ENCODE data around the gene ACTL7B.
"Not testable (repeated sequence)": the region's sequence is repeated elsewhere in the genome, so short reads cannot be mapped to it uniquely, and the experiment has no call there.

The ACTL7B gene

GRCh38 chr9:108874058-108874788, 18.4 kb upstream of the ACTL7B start:
- no peak for DNase-seq (ENCODE audit: low read depth in 4 of 4, low spot score in 1 of 4)

GRCh38 chr9:108869092-108869725, 13.4 kb upstream of the ACTL7B start:
- no peak for DNase-seq (ENCODE audit: low read depth in 4 of 4, low spot score in 1 of 4)

DNA sequence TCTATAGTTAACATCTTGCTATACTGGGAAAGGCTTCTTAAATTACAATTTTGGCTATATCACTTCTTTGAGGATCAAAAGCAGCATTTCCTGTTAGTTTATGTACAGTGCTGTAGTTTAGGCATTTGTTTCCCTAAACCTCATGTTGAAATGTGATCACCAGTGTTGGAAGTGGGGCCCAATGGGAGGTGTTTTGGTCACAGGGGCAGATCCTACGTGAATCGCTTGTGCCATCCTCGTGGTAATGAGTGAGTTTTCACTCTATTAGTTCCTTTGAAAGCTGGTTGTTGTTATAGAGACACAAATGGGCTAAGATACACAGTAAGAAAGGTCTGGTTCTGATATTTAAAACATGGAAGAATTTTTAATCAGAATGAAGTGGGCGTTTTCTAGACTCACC, 12.0 kb upstream of the ACTL7B start:
- no peak for DNase-seq (ENCODE audit: low read depth in 4 of 4, low spot score in 1 of 4)

DNA sequence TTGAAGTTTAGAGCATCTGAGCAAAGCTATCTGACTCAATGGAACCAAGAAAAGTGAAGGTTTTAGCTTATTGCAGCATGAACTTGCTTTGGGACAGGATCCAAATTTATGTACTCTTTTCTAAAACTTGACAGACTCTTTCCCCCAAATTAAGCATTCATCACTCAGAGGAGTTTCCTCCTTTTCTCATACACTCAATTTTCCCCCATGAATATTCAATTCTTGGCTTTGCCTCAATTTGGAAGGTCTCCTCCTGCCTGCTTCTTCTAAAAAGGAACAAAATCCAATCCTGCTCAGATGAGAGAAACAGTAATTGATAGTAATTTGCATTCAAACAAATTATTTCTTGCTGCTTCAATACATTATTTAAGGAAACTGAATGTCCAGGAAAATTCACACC, 11.3 kb upstream of the ACTL7B start:
- DNase-seq (ENCODE audit: low read depth in 4 of 4, low spot score in 1 of 4) = no peak

DNA sequence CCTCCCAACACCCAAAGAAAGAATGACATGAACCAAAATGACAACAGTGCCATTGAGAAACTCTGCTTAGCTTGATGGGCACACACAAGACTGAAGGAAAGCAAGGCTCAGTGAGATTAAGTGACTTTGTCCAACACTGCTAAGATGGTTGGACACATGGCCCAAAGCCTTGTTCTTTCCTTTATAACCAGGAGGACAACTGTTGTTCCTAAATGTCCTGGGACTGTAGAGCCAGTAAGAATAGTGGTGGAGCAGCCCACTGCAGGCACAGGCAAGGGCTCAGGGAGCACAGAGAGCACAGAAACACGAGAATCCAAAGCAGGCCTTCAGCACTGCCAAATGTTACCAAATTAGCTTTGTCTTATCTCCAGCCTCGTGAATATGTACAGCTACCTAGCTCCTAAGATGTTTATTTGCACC, 10.2 kb upstream of the ACTL7B start:
- no peak for DNase-seq (ENCODE audit: low read depth in 4 of 4, low spot score in 1 of 4)

DNA sequence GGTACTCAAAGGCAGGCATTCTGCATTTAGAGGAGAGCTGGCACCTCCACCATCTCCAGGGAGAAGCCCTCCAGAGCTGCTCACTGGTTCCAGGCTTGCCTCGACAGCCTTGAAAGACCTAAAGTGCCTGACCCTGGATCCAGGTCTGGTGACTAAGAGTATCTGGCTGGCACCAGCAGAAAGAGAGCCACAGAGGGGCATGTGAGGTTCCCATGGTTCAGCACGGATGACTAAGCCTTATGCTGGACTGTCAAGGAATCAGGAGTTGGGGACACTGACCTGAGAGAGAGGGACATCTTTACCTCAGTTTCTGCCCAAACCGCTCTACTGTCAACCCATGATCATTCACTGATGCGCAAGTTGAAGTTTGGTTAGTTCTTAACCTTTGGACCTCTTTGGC, 9.3 kb upstream of the ACTL7B start:
- no peak for DNase-seq (ENCODE audit: low read depth in 4 of 4, low spot score in 1 of 4)

DNA sequence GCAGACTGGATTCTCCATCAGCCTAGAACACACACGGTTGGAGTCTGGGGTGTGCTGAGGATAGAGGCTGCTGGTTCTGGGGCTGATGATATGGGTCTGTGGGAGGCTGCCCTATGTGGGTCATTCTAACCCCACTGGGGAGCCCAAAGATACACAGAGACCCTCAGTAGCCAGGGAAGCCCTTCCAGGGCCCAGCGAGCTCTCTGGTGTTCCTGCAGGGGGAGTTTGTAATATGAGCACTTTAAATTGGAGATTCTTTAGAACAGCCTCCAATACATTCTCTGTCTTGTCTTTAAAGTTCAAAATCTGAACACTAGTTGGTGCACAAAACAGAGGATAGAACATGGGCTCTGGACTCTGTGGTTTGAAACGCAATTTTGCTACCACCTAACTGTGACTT, 8.7 kb upstream of the ACTL7B start:
- DNase-seq (ENCODE audit: low read depth in 4 of 4, low spot score in 1 of 4) = no peak

GRCh38 chr9:108863891-108864290, 8.1 kb upstream of the ACTL7B start:
- DNase-seq (ENCODE audit: low read depth in 4 of 4, low spot score in 1 of 4) = no peak

GRCh38 chr9:108861997-108862396, 6.2 kb upstream of the ACTL7B start, which contains the start of gene ACTL7A:
Gene ACTL7A, plus strand, starts transcription at chr9:108862266. Its CDS starts 57 bp downstream, at chr9:108862323.
- no peak for DNase-seq (ENCODE audit: low read depth in 4 of 4, low spot score in 1 of 4)

DNA sequence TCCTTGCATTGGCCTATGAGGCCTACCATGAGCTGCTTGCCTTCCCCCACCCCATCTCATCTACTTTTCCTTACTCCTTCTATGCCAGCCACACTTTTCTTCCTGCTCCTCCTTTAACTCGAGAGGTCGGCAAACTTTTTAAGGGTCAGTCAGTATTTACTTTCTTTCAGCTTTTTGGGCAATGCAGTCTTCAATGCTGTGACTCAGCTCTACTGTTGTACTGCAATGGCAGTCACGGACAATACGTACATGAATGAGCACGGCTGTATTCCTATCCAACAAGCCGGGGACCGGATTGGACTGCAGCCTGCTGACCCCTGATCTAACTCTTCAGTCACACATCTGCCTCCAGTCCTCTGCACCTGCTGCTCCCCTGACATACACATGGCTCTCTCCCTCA, 5.7 kb upstream of the ACTL7B start:
- no peak for DNase-seq (ENCODE audit: low read depth in 4 of 4, low spot score in 1 of 4)

GRCh38 chr9:108860764-108861163, 5.0 kb upstream of the ACTL7B start:
- DNase-seq (ENCODE audit: low read depth in 4 of 4, low spot score in 1 of 4) = no peak

DNA sequence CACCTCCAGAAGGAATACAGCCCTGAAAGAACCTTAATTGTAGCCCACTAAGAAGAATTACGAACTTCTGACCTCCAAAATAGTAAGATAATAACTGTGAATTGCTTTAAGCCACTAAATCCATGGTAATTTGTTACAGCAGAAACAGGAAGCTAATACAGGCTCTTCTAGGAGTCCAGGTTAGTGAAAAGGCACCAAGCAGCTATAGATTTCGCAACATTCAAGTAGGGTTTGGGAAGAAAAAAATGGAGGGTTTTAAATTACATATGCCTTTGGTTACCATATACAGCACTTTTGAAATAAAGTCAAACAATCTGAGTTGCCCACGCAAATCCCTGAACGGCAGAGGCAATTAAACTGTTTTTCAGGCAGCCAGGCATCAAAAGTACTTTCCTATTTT, 4.6 kb upstream of the ACTL7B start:
- no peak for DNase-seq (ENCODE audit: low read depth in 4 of 4, low spot score in 1 of 4)

DNA sequence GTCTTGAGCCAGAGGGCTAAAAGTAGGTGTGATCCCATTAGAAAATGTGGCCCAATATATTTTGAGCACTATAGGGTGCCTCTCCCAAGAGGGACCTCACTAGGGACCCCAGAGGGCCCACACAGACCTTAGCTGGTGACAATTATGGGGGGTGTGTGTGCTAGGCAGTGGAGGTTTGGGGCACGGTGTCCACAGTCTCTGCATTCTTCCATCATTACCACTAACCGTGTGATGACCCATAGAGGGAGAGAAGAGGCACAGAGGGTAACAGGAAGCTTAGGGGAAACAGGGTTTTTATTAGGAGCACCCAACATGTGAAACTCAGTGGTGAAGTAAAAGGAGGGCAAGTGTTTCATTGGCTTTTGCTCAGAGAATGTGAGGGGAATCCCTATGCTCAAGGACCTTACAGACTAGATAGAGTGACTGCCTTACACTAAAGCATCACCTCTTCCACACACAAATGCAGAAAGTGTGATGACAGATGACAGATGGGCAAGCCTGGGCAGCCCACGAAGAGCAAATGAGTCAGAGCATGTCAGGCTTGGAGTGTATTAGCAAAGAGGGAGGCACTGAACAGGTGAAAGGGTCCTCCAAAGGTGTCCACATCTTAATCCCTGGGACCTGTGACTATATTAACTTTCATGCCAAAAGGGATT, 3.8 kb upstream of the ACTL7B start:
- DNase-seq (ENCODE audit: low read depth in 4 of 4, low spot score in 1 of 4) = no peak

DNA sequence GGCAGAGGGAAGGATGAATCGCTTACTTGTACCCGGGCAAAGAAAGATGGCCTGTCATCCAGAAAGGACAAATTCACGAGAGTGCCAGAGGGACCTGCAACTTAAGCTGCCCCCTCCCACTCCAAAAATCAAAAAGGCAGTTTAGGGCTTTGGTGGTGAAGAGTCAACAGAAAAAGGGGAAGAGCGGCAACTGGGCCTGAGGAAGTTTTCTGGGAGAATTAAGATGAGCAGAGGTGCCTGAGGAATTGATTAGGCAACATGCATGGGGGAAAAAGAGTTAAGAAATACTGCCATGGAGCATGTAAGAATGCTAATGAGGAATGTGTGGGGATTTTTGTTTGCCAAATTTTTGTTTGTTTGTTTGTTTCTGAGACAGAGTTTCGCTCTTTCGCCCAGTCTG, 1.8 kb upstream of the ACTL7B start:
- DNase-seq (ENCODE audit: low read depth in 4 of 4, low spot score in 1 of 4) = no peak

- no peak for DNase-seq (ENCODE audit: low read depth in 4 of 4, low spot score in 1 of 4)
These were observed 278 bp downstream of the ACTL7B start for GRCh38 chr9:108855529-108855886.

GRCh38 chr9:108854641-108855528, 901 bp downstream of the ACTL7B start:
- no peak for DNase-seq (ENCODE audit: low read depth in 4 of 4, low spot score in 1 of 4)

GRCh38 chr9:108854094-108854493, 1.7 kb downstream of the ACTL7B start:
- no peak for DNase-seq (ENCODE audit: low read depth in 4 of 4, low spot score in 1 of 4)

DNA sequence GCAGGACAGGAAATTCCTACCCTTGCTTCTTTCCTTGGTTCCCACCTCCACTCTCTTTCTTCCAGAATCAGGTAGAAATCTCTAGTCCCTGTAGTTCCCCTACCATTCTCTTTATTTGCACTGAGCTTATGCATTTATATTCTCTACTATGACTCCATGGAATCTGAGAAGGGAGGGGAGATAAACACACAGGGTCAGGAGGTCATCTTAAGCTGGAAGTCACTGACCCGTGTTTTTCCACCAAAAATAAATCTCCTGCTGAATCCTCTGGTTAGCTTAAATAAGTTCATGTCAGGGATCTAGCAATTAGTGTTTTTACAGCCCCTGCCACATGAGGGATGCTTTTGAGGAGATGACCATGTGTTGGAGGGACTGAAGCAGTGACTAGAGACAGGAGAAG, 3.7 kb downstream of the ACTL7B start:
- no peak for DNase-seq (ENCODE audit: low read depth in 4 of 4, low spot score in 1 of 4)

- no peak for DNase-seq (ENCODE audit: low read depth in 4 of 4, low spot score in 1 of 4)
These were observed 4.6 kb downstream of the ACTL7B start for GRCh38 chr9:108851138-108851537.

DNA sequence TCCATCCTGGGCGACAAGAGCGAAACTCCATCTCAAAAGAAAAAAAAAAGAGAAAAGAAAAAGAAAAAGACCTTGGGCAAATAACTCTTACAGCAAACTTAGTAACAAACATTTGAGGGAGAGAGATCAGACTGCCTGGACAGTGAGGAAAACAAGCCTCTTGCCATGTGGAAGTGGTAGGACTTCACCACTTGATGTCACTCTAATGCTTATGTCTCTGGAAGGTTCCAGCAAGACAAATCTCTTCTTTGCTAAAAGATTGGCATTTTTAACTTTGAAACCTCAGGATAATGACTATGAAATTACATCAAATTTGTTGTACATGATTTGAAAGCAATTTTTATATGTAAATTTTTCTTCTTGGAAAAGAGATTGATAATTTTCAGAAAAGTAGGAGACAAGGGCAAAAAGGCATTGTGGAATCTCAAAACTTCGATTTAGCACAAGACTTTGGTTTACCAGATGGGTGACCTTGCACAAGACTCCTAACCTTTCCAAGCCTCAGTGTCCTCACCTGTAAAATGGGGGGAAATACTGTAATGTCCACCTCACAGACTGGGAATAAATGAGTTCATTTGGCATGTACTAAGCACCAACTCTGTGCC, 5.4 kb downstream of the ACTL7B start:
- DNase-seq (ENCODE audit: low read depth in 4 of 4, low spot score in 1 of 4) = no peak

- not testable (repeated sequence) for DNase-seq (ENCODE audit: low read depth in 4 of 4, low spot score in 1 of 4)
These were observed 7.5 kb downstream of the ACTL7B start for GRCh38 chr9:108848296-108848695.
